Measurements from ENCODE around the gene COL4A2.

Gene COL4A2

DNA sequence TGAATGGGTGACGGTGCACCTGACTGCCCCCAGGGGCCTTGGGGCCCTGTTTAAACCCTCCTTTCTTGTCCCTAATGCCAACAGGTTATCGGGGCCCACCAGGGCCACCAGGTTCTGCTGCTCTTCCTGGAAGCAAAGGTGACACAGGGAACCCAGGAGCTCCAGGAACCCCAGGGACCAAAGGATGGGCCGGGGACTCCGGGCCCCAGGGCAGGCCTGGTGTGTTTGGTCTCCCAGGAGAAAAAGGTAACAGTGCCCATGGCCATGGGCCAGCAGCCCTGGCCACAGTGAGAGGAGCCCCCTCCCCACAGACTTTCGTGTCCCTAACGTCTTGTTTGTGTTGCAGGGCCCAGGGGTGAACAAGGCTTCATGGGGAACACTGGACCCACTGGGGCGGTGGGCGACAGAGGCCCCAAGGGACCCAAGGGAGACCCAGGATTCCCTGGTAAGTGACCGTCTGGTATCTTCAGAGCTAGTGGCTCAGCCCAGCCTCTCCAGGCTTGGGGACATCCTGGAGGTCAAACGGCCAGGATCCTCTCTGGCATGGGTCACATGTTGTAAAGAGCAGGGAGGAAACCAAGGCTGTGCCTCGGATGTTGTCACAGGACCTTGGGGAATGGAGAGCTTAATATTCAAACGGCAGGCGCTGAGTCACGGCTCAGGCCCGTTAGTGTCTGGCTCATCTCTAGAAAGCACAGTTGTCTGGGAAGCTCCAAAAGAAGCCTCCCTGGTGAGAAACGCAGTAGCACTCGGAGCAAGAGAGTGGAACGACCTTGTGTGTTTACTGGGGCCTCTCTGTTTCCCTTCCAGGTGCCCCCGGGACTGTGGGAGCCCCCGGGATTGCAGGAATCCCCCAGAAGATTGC lies 196.2 kb downstream of the COL4A2 start:
- Histone ChIP-seq H3K4me1 (ENCODE audit: control insufficient read depth, insufficient read depth, low read length) (peaks cover 7% of the 10 kb centered on the region), H3K27ac (ENCODE audit: low read depth, low read length) (peak overlapping the region; percentile 53), H3K27me3 (ENCODE audit: control insufficient read depth, insufficient read depth, low read length) (no peaks in the 10 kb centered on the region), H3K4me3 (ENCODE audit: low read length) (no peak overlapping the region), H3K36me3 (ENCODE audit: control insufficient read depth, insufficient read depth, low read length) (peaks cover 22% of the 10 kb centered on the region), H3K9ac (ENCODE audit: low read length) (no peak overlapping the region)

DNA sequence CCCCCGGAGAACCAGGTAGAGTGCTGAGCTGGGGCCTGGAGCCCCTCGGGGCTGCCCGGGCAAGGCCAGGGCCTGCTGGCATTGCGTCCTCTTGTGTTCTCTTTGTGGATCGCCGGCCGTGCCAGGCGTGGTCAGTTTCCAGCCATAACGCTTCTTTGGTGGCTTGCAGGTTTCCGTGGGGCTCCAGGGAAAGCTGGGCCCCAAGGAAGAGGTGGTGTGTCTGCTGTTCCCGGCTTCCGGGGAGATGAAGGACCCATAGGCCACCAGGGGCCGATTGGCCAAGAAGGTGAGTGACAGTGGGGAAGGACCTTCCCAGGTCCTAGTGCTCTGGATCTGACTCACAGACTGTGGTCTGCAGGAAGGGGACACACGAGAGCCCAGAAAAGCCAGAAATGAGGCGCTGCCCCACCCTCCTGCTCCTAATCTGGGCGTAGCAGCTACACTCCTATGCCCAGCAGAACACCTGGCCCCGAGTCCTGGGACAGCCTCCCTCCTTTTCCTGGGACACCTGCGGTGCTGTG lies 197.0 kb downstream of the COL4A2 start:
- H3K27ac ChIP-seq (ENCODE audit: low read depth, low read length): peak overlapping the region; percentile 10
- H3K4me1 ChIP-seq (ENCODE audit: control insufficient read depth, insufficient read depth, low read length): peaks cover 7% of the 10 kb centered on the region

DNA sequence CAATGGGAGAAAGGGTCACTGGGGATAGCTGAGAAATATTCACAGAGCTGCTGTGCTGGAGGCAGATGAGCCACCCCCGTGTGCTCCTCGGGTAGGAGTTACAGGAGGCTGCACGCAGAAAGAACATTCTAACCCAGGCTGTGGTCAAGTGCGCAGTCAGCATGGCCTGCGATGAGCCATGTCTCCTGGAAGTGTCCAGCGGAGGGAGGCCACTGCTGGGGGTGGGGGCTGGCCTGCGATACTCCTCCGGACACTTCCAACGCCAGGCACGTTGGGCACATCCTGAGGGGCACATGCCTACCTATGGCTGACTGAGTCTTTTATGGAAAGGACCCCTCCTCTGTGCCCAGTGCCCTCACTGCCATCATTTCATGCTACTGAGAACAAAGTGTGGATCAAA lies 198.5 kb downstream of the COL4A2 start:
- H3K4me3 ChIP-seq (ENCODE audit: low read length): no peak overlapping the region
- peaks cover 24% of the 10 kb centered on the region for H3K36me3 ChIP-seq (ENCODE audit: control insufficient read depth, insufficient read depth, low read length)
- H3K4me1 ChIP-seq (ENCODE audit: control insufficient read depth, insufficient read depth, low read length): peaks cover 7% of the 10 kb centered on the region
- no peaks in the 10 kb centered on the region for H3K27me3 ChIP-seq (ENCODE audit: control insufficient read depth, insufficient read depth, low read length)
- peak overlapping the region; percentile 12 for H3K27ac ChIP-seq (ENCODE audit: low read depth, low read length)
- no peak overlapping the region for H3K9ac ChIP-seq (ENCODE audit: low read length)

More for the DNA sequence above, 197.0 kb downstream of the COL4A2 start:
- peaks cover 19% of the 10 kb centered on the region for H3K36me3 ChIP-seq (ENCODE audit: control insufficient read depth, insufficient read depth, low read length)
- no peaks in the 10 kb centered on the region for H3K27me3 ChIP-seq (ENCODE audit: control insufficient read depth, insufficient read depth, low read length)
- no peak overlapping the region for H3K4me3 ChIP-seq (ENCODE audit: low read length)
- no peak overlapping the region for H3K9ac ChIP-seq (ENCODE audit: low read length)

GRCh38 chr13:110506396-110506795 lies 199.3 kb downstream of the COL4A2 start:
- Histone ChIP-seq H3K4me3 (ENCODE audit: low read length) (no peak overlapping the region), H3K36me3 (ENCODE audit: control insufficient read depth, insufficient read depth, low read length) (peaks cover 24% of the 10 kb centered on the region), H3K4me1 (ENCODE audit: control insufficient read depth, insufficient read depth, low read length) (peaks cover 7% of the 10 kb centered on the region), H3K27me3 (ENCODE audit: control insufficient read depth, insufficient read depth, low read length) (no peaks in the 10 kb centered on the region), H3K9ac (ENCODE audit: low read length) (no peak overlapping the region), H3K27ac (ENCODE audit: low read depth, low read length) (peak overlapping the region; percentile 53)

GRCh38 chr13:110506859-110507566 lies 199.9 kb downstream of the COL4A2 start:
- Histone ChIP-seq H3K36me3 (ENCODE audit: control insufficient read depth, insufficient read depth, low read length) (peaks cover 18% of the 10 kb centered on the region), H3K4me1 (ENCODE audit: control insufficient read depth, insufficient read depth, low read length) (peaks cover 7% of the 10 kb centered on the region)

GRCh38 chr13:110507678-110508381 lies 200.7 kb downstream of the COL4A2 start:
- peaks cover 16% of the 10 kb centered on the region for H3K36me3 ChIP-seq (ENCODE audit: control insufficient read depth, insufficient read depth, low read length)
- H3K27ac ChIP-seq (ENCODE audit: low read depth, low read length): peak overlapping the region; percentile 12
- no peak overlapping the region for H3K9ac ChIP-seq (ENCODE audit: low read length)
- H3K27me3 ChIP-seq (ENCODE audit: control insufficient read depth, insufficient read depth, low read length): no peaks in the 10 kb centered on the region
- H3K4me1 ChIP-seq (ENCODE audit: control insufficient read depth, insufficient read depth, low read length): peaks cover 7% of the 10 kb centered on the region
- peak overlapping the region; percentile 9 for H3K4me3 ChIP-seq (ENCODE audit: low read length)

More at GRCh38 chr13:110506859-110507566, 199.9 kb downstream of the COL4A2 start:
- Histone ChIP-seq H3K27ac (ENCODE audit: low read depth, low read length) (peak overlapping the region; percentile 53), H3K9ac (ENCODE audit: low read length) (no peak overlapping the region), H3K4me3 (ENCODE audit: low read length) (peak overlapping the region; percentile 9), H3K27me3 (ENCODE audit: control insufficient read depth, insufficient read depth, low read length) (no peaks in the 10 kb centered on the region)

GRCh38 chr13:110509478-110509926 lies 202.4 kb downstream of the COL4A2 start:
- H3K27me3 ChIP-seq (ENCODE audit: control insufficient read depth, insufficient read depth, low read length): no peaks in the 10 kb centered on the region
- H3K9ac ChIP-seq (ENCODE audit: low read length): no peak overlapping the region
- peaks cover 7% of the 10 kb centered on the region for H3K4me1 ChIP-seq (ENCODE audit: control insufficient read depth, insufficient read depth, low read length)
- no peak overlapping the region for H3K4me3 ChIP-seq (ENCODE audit: low read length)
- H3K27ac ChIP-seq (ENCODE audit: low read depth, low read length): peak overlapping the region; percentile 44
- H3K36me3 ChIP-seq (ENCODE audit: control insufficient read depth, insufficient read depth, low read length): peaks cover 12% of the 10 kb centered on the region

GRCh38 chr13:110509971-110510786 lies 203.1 kb downstream of the COL4A2 start:
- no peaks in the 10 kb centered on the region for H3K27me3 ChIP-seq (ENCODE audit: control insufficient read depth, insufficient read depth, low read length)
- no peak overlapping the region for H3K9ac ChIP-seq (ENCODE audit: low read length)
- H3K4me1 ChIP-seq (ENCODE audit: control insufficient read depth, insufficient read depth, low read length): peaks cover 7% of the 10 kb centered on the region
- no peak overlapping the region for H3K27ac ChIP-seq (ENCODE audit: low read depth, low read length)
- peaks cover 12% of the 10 kb centered on the region for H3K36me3 ChIP-seq (ENCODE audit: control insufficient read depth, insufficient read depth, low read length)
- no peak overlapping the region for H3K4me3 ChIP-seq (ENCODE audit: low read length)

DNA sequence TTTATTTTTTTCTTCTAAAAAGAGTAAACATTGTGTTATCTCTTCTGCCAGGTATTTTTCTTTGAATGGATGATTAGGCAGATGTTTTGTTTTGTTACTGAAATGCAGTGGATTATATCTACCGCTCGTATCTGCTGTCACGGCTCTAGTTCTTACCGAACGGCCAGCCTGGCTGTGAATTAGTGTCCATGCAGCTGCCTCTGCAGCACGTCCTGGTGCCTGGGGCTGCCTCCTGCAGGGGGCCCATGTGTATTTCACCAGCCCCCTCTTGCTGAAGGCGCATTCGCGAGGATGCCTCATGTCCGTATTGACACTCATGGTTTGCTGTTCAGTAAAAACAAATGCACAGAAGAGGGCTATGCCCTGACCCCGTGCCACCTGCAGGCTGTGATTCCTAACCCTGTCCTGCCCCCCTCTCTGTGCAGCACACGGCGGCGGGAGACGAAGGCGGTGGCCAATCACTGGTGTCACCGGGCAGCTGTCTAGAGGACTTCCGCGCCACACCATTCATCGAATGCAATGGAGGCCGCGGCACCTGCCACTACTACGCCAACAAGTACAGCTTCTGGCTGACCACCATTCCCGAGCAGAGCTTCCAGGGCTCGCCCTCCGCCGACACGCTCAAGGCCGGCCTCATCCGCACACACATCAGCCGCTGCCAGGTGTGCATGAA lies 204.6 kb downstream of the COL4A2 start:
- Histone ChIP-seq H3K27me3 (ENCODE audit: control insufficient read depth, insufficient read depth, low read length) (no peaks in the 10 kb centered on the region), H3K27ac (ENCODE audit: low read depth, low read length) (no peak overlapping the region), H3K4me1 (ENCODE audit: control insufficient read depth, insufficient read depth, low read length) (peaks cover 4% of the 10 kb centered on the region), H3K9ac (ENCODE audit: low read length) (no peak overlapping the region), H3K4me3 (ENCODE audit: low read length) (no peak overlapping the region), H3K36me3 (ENCODE audit: control insufficient read depth, insufficient read depth, low read length) (peaks cover 7% of the 10 kb centered on the region)

- Histone ChIP-seq H3K27ac (ENCODE audit: low read depth, low read length) (no peak overlapping the region), H3K4me3 (ENCODE audit: low read length) (no peak overlapping the region), H3K27me3 (ENCODE audit: control insufficient read depth, insufficient read depth, low read length) (no peaks in the 10 kb centered on the region), H3K9ac (ENCODE audit: low read length) (no peak overlapping the region), H3K4me1 (ENCODE audit: control insufficient read depth, insufficient read depth, low read length) (no peaks in the 10 kb centered on the region), H3K36me3 (ENCODE audit: control insufficient read depth, insufficient read depth, low read length) (peaks cover 7% of the 10 kb centered on the region)
Measured at GRCh38 chr13:110512198-110512740, 205.2 kb downstream of the COL4A2 start.

DNA sequence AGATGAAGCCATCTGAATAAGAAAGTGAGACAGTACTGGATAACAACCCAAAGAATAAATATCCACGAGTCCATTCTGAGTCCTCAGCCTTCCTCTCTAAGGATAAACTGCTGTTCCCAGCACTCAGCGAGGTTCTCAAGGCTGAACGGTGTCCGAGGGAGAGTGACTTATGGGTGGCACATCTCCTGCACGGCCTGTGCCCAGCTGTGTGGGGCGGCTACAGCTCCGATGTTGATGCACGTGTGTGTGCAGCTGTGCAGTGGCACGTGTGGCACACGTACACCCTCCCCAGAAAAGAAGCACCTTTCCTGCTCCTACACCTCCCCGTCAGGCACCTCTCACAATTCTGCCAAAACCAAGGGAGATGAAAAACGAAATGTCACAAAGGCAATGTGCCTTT lies 209.4 kb downstream of the COL4A2 start:
- H3K4me3 ChIP-seq (ENCODE audit: low read length): no peak overlapping the region
- peaks cover 2% of the 10 kb centered on the region for H3K36me3 ChIP-seq (ENCODE audit: control insufficient read depth, insufficient read depth, low read length)

More for the DNA sequence above, 209.4 kb downstream of the COL4A2 start:
- Histone ChIP-seq H3K27ac (ENCODE audit: low read depth, low read length) (no peak overlapping the region), H3K4me1 (ENCODE audit: control insufficient read depth, insufficient read depth, low read length) (peaks cover 4% of the 10 kb centered on the region), H3K27me3 (ENCODE audit: control insufficient read depth, insufficient read depth, low read length) (no peaks in the 10 kb centered on the region), H3K9ac (ENCODE audit: low read length) (no peak overlapping the region)
